Rectal smooth muscle tissue (tissue), 1 donor: ENCODE results near the gene SENP1.

Experiments
- H3K27ac ChIP-seq: one replicate; pipeline ENCODE4 v1.7.0; 2013; ENCODE audit warnings: low read depth, low read length, inconsistent platforms
- H3K27me3 ChIP-seq: one replicate; pipeline ENCODE4 v1.7.0; 2013; ENCODE audit warnings: low read length; ENCODE audit not compliant: control insufficient read depth, insufficient read depth
- H3K36me3 ChIP-seq: one replicate; pipeline ENCODE4 v1.7.0; 2013; ENCODE audit warnings: low read length; ENCODE audit not compliant: control insufficient read depth, insufficient read depth
- H3K4me1 ChIP-seq: one replicate; pipeline ENCODE4 v1.7.0; 2013; ENCODE audit warnings: low read length; ENCODE audit not compliant: control insufficient read depth, insufficient read depth
- H3K4me3 ChIP-seq: one replicate; pipeline ENCODE4 v1.7.0; 2013; ENCODE audit warnings: low read length
- H3K9ac ChIP-seq: one replicate; pipeline ENCODE4 v1.7.0; 2013; ENCODE audit warnings: low read length

SENP1 gene

DNA sequence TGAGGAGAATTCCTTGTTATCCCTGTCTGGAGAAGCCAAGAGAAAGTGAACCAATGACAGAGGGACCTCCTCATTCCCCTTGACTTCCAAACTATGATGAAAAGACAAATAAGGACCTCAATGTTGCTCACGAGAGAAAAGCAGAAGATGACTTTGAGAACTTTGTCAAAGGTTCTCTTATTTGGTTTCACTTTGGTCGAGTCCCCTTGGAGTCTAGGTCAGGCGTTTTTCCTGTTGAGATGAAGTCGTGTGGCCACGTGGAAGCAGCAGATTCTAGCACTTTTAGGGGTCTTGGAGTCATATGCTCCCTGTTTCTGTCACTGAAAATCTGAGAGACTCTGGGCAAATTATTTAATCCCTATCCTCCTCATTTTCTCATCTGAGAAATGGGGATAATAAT, 67.8 kb downstream of the SENP1 start:
- Histone ChIP-seq H3K27me3 (no peaks in the 10 kb centered on the region), H3K27ac (no peak overlapping the region)

DNA sequence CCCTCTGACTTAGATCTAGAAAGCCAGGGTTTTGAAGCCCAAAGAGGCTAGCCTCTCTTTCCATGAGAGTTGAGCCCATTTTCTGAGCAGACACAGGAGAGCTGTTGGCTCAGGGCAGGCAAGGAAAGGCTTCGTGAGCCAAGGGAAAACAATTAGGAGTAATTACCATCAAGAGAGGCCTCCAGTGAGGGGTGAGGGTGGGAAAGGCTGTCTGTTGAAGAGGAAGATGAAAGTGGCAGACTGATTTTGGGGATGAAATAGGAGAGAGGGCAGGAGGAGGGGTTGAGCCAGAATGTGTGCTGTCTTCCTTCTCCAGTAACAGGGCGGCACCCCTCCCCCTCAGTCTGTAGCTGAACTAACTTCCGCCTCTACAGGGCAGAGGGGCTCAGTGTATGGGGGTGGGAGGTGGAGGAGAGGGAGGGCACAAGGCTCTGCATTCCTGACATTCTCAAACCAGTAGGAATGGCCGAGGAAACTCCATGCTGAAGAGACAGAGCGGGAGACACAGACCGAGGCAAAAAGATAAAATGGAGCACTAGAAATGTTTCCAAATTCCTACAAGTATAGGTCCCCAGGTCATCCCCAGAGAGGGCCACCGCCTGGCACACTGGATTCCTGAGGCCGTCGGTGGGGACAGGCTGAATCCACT, 68.5 kb downstream of the SENP1 start:
- Histone ChIP-seq H3K9ac (no peak overlapping the region), H3K4me3 (no peak overlapping the region), H3K27me3 (no peaks in the 10 kb centered on the region), H3K36me3 (no peaks in the 10 kb centered on the region), H3K4me1 (no peaks in the 10 kb centered on the region), H3K27ac (no peak overlapping the region)

More for the DNA sequence above, 67.8 kb downstream of the SENP1 start:
- H3K9ac ChIP-seq = no peak overlapping the region
- no peaks in the 10 kb centered on the region for H3K36me3 ChIP-seq
- H3K4me3 ChIP-seq = no peak overlapping the region
- H3K4me1 ChIP-seq = no peaks in the 10 kb centered on the region

DNA sequence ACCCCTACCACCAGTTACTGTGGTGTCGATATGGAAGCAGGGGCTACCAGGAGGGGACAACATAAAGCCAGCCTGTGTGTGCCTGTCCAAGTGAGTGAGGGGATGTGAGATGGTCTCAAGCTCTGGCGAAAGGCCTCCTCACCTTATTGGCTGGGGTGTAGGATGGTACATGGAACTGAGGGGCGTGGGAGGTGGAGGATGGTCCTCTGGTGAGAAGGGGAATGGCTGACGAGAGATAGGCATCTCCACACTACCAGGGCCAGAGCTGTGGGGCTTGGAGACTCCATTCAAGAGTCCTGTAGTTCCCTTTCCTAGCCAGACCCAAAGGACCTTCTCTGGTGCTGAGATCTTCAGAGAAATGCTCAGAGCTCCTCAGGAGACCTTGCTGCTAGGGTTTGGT, 69.1 kb downstream of the SENP1 start:
- Histone ChIP-seq H3K4me1 (no peaks in the 10 kb centered on the region), H3K4me3 (no peak overlapping the region), H3K36me3 (no peaks in the 10 kb centered on the region), H3K27me3 (no peaks in the 10 kb centered on the region), H3K27ac (no peak overlapping the region), H3K9ac (no peak overlapping the region)

DNA sequence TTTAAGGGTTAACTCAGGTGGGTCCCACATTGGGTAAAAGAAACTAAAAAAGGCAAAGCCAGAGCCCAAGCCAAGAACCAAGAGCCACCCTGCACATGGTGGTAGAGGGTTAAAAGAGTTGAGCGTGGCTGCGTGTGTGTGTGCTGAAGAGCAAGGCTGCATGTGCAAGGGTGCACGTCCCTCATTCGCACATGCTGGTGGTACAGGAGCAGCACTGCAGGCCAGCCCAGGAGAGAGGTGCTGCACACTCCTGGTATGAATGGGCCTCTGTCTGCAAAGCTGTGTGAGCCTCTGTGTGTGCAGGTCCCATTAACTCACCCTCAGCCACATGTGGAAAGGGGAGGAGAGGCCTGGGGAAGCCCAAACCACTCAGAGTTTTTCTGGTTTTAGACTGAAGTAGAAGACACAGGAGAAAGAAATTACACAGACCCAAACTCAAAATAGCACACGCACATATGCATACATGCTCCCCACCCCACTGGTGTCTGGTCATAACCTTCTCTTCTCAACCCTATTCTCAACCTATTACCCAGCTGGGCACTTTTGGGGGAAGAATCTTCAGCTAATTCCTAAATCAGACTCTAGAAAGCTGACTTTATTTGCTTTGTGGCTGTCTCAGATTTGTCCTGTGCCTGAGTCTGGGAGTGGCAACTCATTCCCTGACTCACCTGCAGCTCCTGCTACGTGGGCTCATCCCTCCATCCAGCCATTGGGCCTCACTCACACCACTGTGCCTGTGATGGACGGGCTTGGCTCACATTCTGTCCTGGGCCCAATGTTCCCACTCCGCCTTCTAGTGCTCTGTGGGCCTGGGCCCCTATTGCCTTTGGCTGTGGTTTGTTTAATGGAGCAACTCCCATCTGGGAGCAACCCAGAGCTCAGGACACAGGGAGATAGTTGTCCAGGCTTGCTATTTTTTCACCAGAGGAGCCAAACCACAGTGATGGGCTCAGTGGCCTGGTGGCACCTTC, 70.8 kb downstream of the SENP1 start:
- Histone ChIP-seq H3K27me3 (no peaks in the 10 kb centered on the region), H3K36me3 (no peaks in the 10 kb centered on the region), H3K4me3 (no peak overlapping the region), H3K27ac (no peak overlapping the region), H3K4me1 (no peaks in the 10 kb centered on the region), H3K9ac (no peak overlapping the region)

DNA sequence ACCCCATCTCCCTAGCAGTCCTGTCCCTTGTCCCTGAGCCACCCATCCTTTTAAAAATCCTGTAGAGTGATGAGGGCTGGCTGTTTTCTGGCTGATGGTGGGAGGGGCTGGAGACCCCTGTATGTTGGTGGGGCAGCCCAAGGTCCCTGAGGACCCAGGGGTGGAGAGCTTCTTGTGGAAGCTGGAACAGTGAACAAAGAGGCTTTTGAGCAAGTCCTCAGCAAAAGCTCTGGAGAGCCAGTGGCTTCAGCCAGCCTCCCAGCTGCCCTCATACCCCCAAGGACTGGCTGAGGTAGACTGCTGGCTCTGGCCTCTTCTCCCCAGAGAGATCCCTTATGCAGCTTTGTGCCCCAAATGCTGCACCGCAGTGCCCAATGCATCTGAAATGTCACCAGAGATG, 72.4 kb downstream of the SENP1 start:
- H3K27ac ChIP-seq = no peak overlapping the region
- H3K4me1 ChIP-seq = no peaks in the 10 kb centered on the region
- H3K4me3 ChIP-seq = no peak overlapping the region
- no peak overlapping the region for H3K9ac ChIP-seq
- H3K36me3 ChIP-seq = no peaks in the 10 kb centered on the region
- no peaks in the 10 kb centered on the region for H3K27me3 ChIP-seq

DNA sequence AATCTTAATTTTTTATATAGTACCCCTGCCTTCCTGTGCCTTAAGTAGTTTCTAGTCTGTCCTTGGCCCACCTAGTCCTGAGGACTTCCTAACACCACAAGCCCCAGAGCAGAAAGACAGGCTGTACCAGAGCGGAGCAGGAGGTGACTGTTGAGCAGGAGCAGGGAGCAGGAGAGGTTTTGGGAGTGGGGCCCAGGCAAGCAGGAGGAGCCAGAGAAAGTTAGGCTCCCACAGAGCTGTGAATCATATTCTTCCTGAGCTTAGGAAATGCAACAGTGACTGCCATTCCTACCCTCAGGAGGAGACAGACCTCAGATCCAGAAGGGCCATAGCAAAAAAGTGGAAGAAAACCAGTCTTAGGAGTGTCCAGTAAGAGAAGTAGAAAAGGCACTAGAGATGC, 73.3 kb downstream of the SENP1 start:
- Histone ChIP-seq H3K36me3 (no peaks in the 10 kb centered on the region), H3K4me3 (no peak overlapping the region), H3K4me1 (no peaks in the 10 kb centered on the region), H3K27ac (no peak overlapping the region), H3K27me3 (no peaks in the 10 kb centered on the region), H3K9ac (no peak overlapping the region)

DNA sequence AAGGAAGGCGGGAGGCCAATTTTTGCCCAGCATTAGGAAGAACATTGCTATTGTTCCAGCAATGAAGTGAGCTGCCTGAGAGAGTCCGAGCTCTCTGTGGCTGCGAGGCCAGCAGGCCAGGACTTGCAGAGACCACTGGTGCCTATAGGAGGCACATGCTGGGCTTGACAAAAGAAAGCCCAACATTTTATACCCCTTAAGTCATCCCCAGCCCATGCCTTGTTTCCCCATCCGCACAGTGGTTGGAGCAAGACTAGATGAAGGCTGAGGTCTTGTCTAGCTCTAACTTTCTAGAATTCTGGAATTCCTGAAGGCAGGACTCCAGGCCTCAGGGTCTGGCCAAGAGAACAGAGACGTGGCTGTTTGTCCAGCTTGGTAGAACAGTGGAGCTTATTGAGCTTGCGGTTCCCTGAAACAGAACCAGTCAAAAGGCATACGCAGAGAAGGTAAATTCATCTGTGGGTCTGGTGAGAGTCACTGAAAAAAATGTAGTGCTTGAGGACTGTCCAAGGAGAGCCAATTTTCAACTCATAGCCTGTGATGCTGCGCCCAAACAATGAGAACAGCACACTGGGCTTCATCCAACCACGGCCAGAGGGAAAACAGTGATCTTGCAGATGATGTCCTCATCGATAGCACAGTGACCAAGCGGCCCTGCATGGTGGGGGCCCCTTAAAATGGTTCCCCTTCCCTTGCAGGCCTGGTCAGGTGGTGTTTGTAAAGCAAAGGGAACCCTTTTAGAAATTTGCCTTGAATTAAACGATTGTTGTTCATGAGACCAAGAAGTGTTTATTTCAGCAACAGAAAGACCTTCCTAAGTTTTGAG, 74.5 kb downstream of the SENP1 start:
- Histone ChIP-seq H3K27ac (no peak overlapping the region), H3K4me1 (no peaks in the 10 kb centered on the region), H3K9ac (no peak overlapping the region), H3K36me3 (no peaks in the 10 kb centered on the region), H3K4me3 (no peak overlapping the region), H3K27me3 (no peaks in the 10 kb centered on the region)

DNA sequence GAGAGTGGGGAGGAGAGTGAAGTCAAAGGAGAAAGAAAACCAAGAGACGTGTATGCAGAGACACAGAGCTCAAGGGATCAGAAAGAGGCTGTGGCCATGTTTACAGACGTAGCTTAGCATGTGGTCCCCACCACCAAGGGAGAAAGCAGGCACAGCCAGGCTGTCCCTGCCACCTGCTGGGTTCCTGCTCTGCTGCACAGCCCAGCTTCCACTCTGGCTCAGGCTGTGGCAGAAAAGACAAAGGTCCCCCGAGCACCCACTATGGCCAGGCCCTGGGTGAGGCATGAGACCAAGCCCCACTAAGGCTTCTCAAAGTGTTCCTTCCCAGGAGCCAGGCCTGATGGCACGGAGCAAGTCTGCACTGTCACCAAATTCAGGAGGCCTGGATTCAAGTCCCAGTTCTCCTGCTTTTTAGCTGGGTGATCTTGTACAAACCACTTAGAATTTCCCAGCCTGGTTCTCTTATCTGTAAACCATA, 75.7 kb downstream of the SENP1 start:
- H3K27ac ChIP-seq = no peak overlapping the region
- H3K9ac ChIP-seq = no peak overlapping the region
- no peaks in the 10 kb centered on the region for H3K4me1 ChIP-seq
- H3K4me3 ChIP-seq = no peak overlapping the region
- H3K27me3 ChIP-seq = no peaks in the 10 kb centered on the region
- no peaks in the 10 kb centered on the region for H3K36me3 ChIP-seq

DNA sequence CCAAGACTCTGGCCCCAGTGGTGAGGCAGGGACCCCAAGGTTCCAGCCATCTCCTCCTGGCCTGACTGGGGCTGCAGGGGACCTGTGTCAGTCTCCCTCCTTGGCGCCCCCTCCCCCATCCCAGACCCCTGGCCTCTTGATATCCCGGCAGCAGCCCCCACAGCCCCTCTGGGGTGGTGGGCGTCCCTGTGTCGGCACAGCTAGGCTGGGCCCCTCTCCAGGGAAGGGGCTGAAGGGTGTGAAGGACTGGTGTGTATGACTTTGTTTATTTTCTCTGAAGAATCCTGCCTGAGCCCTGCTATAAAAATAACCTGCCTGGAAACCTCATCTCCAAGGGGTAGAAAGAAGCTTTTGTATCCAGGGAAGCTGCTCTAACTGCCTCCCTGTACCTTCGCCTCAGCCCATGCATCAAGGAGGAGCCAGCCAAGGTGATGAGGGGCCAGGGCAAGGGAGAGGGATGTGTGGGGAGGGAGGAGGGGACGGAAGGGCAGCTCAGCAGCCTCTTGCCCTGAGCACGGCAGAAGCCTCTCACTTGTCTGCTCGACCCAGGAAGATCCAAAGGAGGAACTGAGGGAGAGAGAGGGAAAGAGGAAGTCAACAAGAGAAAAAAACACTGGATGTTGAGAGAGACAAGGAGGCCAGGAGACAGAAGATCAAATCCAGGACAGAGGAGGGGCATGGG, 76.2 kb downstream of the SENP1 start:
- H3K27me3 ChIP-seq = no peaks in the 10 kb centered on the region
- H3K4me1 ChIP-seq = no peaks in the 10 kb centered on the region
- H3K27ac ChIP-seq = no peak overlapping the region
- no peak overlapping the region for H3K9ac ChIP-seq
- no peaks in the 10 kb centered on the region for H3K36me3 ChIP-seq
- no peak overlapping the region for H3K4me3 ChIP-seq

DNA sequence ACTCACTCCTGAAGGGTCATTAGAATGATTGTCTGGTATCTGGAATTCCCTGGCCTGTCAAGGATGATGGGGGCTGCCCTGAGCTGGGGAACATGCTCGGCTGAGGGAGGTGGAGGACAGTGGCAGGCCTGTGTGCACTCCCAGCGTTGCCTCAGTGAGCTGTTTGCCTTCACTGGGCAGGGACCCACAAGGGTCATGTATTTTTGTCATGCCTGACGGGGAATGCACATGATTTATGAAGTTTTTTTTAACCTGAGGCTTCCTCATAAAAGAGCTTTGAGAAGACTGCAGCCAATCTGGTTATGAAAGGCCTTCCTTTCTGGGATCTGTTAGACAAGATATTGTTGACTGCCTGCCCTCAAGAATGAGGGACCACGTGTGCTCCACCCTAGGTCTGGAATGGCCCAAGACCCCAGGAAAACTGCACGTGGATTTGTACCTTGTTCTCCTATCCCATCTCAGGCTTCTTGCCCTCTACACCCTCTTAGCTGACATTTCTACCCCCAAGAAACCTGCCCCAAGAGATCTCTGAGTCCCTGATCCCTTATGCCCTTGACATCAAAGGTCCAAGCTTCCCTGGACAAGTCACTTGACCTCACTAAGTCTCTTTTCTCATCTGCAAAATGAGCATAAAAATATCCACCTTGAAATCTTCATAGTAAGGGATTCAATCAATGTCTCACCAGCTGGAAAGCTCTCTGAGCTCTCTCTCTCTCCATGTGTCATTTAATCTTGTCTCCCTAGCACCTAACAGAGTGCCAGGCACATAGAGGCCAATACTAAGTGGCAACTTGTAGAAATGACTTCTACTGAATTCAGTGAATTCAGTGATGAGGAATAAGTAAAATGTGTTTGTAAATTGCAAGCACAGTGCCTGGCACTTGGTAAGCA, 77.1 kb downstream of the SENP1 start:
- no peaks in the 10 kb centered on the region for H3K36me3 ChIP-seq
- no peaks in the 10 kb centered on the region for H3K4me1 ChIP-seq
- no peaks in the 10 kb centered on the region for H3K27me3 ChIP-seq
- H3K9ac ChIP-seq = no peak overlapping the region
- no peak overlapping the region for H3K27ac ChIP-seq
- no peak overlapping the region for H3K4me3 ChIP-seq
